NCI-H748 (cell line): ENCODE measurements around the gene TANGO6.
"Not testable (repeated sequence)": the region's sequence is repeated elsewhere in the genome, so short reads cannot be mapped to it uniquely, and the experiment has no call there.

Source experiments
- DNase-seq: peaks from one replicate; lab custom pipeline; 2025; ENCODE audit not compliant: unreplicated experiment; lab: John Stamatoyannopoulos, UW

TANGO6 gene

DNA sequence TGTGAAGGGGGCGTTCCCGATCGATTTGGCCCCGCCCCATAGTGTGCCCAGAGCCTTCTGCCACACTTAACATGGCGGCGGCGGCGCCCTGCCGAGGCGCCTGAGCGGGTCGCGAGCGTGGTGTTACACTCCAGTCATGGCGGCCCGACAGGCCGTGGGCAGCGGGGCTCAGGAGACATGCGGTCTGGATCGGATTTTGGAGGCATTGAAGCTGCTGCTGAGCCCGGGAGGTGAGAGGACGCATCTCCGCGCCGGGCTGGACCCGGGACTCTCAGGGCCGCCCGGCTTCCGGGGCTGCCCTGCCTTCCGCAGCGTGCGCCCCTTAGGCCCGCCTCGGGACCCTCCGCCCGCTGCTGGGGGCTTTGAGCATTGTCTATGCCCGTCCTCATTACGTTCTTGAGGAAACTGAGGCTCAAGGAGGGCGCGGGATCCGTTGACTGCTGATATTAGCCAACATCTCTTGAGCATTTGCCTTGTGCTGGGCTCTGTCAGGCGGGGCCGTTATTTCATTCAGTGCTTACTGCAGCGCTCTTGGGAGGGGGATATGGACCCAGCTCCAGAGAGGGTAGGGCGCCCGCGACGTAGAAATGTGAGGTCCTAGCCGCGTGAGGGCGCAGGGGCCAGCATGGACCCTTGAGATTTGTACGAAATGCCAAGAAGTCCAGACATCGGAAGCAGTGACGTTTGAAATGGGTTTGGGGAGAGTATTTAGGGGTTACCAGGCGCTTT is at the start of gene TANGO6:
TANGO6 (plus strand) TSS at position 50 of the 729 bp plus-strand sequence; CDS start at position 137, 87 bp downstream.
- peak; percentile 86 for DNase-seq

GRCh38 chr16:68798398-68798797 is 44.9 kb upstream of the TANGO6 start:
- peak; percentile 13 for DNase-seq

DNA sequence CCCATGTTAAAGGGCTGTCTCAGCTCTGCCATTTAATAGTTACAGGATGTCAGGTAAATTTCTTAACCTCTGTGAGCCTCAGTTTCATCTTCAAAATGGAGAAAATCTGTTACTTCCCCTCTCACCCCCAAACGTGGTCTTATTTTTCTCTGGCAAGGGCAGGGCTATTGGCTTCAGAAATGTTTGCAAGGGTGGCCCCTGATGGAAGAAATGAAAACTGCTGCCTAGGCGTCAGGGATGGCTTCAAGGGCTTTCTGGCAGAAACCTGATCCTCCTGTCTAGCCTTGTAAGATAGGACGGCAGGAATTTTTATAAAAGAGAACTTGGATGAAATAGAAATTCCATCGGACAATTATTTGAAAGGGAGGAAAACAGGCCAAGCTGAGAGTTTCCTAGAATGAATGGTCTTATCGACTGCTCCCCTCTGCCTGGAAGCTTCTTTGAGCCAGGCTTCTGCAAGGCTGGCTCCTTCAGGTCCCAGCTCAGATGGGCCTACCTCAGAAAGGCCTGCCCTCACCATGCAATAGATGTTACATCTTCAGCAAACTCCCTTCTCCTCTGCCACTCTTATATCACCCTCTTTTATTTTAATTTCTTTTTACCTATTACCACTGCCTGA is 43.0 kb upstream of the TANGO6 start:
- DNase-seq, result peak; percentile 63

- DNase-seq, result no peak
Measured at GRCh38 chr16:68802190-68802589, 41.1 kb upstream of the TANGO6 start.

DNA sequence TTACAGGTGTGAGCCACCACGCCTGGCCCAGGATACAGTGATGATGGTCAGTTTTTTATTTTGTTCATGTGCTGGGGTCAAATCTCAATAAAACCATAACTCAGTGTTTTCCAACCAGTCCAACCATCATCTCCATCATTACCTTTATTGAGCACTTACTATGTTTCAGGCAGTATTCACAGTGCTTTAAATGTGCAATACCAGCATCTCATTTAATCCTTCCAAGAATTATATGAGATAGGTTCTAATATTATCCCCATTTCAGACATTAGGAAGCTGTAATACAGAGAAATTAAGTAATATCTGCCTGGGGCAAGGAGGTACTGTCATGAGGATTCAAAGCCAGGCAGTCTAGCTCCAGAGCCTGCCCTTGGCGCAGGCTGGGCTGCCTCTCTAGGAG is 36.9 kb upstream of the TANGO6 start:
- DNase-seq, result no peak

DNA sequence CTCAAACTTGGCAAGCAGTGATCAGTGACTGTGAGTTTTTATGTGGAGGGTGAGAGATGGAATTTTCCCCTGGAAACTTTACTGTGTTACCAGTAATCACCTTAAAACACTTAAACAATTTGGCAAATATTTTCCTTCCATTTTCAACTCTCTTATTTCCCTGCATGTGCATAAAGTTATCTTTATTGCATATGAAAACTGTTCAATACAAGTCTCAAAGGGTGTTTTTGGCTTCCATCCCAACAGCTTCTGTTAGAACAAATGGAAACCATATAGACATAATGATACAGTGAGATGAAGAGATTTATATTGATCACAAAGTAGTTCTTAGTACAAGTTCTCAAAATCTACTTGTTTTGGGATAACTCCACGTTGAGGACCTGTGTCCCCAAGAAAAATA is 36.4 kb upstream of the TANGO6 start:
- no peak for DNase-seq

GRCh38 chr16:68814516-68814915 is 28.8 kb upstream of the TANGO6 start:
- DNase-seq, result no peak

DNA sequence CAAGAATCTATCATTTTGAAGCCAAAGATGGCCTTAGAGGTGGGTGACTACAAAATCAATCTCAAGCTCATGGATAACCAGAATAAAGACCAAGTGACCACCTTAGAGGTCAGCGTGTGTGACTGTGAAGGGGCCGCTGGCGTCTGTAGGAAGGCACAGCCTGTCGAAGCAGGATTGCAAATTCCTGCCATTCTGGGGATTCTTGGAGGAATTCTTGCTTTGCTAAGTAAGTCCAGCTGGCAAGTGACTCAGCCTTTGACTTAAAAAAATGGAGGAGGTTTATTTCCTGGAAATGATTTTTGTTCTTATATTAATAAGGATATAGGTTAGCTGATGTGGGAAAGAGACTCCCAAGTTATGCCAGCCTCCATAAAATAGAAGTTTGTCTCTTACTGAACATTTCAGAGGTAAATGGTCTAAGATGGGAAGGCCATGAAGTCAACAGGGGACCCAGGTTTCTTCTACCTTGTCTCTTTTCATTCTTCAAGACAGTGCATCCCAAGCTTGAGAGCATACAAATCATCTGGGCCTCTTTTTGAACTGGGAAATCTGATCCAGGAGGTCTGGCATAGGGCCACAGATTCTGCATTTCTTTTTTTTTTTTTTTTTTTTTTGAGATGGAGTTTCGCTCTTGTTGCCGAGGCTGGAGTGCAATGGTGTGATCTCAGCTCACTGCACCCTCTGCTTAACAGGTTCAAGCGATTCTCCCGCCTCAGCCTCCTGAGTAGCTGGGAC is 19.8 kb upstream of the TANGO6 start:
- no peak for DNase-seq

DNA sequence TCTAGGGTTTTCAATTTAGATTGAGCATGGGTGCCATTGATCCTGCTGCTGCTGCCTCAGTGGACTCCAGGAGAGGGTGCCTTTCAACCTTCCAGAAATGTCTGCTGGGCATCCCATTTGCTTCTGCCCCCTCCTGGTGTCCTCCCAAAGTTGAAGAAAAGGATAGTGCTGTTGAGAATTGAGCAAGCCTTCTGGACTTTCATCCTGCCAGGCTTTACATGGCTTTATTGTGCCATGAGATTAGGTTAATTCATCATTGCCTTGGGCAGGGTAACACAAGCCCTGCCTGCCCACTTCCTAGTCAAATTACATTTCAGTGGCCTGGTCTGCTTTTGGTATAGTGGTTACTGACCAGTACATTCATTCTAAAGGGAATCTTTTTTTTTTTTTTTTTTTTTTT is 17.9 kb upstream of the TANGO6 start:
- DNase-seq, result no peak

GRCh38 chr16:68826652-68827051 is 16.7 kb upstream of the TANGO6 start:
- no peak for DNase-seq

DNA sequence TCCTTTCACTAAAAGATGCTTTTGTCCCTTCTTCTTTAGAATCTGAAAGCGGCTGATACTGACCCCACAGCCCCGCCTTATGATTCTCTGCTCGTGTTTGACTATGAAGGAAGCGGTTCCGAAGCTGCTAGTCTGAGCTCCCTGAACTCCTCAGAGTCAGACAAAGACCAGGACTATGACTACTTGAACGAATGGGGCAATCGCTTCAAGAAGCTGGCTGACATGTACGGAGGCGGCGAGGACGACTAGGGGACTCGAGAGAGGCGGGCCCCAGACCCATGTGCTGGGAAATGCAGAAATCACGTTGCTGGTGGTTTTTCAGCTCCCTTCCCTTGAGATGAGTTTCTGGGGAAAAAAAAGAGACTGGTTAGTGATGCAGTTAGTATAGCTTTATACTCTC is 10.1 kb upstream of the TANGO6 start:
- no peak for DNase-seq

DNA sequence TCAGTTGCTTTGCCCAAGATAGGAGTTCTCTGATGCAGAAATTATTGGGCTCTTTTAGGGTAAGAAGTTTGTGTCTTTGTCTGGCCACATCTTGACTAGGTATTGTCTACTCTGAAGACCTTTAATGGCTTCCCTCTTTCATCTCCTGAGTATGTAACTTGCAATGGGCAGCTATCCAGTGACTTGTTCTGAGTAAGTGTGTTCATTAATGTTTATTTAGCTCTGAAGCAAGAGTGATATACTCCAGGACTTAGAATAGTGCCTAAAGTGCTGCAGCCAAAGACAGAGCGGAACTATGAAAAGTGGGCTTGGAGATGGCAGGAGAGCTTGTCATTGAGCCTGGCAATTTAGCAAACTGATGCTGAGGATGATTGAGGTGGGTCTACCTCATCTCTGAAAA is 8.8 kb upstream of the TANGO6 start:
- DNase-seq, result no peak

- no peak for DNase-seq
Measured at GRCh38 chr16:68835970-68836369, 7.4 kb upstream of the TANGO6 start.

- no peak for DNase-seq
Measured at GRCh38 chr16:68839831-68840230, 3.5 kb upstream of the TANGO6 start.

GRCh38 chr16:68842964-68843481 is 308 bp upstream of the TANGO6 start:
- not testable (repeated sequence) for DNase-seq

GRCh38 chr16:68844211-68844564 is 857 bp downstream of the TANGO6 start:
- DNase-seq, result no peak

DNA sequence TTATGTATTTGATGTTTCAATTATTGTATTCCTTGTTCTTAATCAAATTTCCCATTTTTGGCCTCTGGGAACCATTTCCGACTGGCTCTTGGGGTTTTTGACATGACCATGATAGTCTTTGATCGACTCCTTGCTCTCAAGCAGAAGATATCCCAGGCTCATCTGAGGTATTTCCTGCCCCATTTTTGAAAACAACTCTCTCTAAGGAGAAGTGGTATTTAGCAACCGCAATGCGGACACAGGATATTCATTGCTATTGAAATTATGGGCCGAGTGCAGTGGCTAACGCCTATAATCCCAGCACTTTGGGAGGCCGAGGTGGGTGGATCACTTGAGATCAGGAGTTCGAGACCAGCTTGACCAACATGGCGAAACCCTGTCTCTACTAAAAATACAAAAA is 5.5 kb downstream of the TANGO6 start:
- no peak for DNase-seq

GRCh38 chr16:68850481-68850880 is 7.2 kb downstream of the TANGO6 start:
- DNase-seq, result no peak

GRCh38 chr16:68851601-68852000 is 8.3 kb downstream of the TANGO6 start:
- no peak for DNase-seq

DNA sequence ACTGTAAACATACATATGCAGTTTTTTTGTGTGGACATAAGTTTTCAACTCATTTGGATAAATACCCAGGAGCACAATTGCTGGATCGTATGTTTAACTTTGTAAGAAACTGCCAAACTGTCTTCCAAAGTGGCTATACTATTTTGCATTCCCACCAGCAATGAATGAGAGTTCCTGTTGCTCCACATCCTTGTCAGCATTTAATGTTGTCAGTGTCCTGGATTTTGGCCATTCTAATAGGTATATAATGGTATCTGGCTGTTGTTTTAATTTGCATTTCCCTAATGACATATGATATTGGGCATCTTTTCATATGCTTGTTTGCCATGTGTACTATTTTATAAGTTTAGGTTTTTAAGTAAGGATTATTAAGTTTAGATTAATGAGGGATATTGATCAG is 14.1 kb downstream of the TANGO6 start:
- no peak for DNase-seq

GRCh38 chr16:68859828-68860227 is 16.5 kb downstream of the TANGO6 start:
- DNase-seq, result no peak
